ENCODE data around the gene CCDC91.

- TF ChIP-seq, protein P1, sequence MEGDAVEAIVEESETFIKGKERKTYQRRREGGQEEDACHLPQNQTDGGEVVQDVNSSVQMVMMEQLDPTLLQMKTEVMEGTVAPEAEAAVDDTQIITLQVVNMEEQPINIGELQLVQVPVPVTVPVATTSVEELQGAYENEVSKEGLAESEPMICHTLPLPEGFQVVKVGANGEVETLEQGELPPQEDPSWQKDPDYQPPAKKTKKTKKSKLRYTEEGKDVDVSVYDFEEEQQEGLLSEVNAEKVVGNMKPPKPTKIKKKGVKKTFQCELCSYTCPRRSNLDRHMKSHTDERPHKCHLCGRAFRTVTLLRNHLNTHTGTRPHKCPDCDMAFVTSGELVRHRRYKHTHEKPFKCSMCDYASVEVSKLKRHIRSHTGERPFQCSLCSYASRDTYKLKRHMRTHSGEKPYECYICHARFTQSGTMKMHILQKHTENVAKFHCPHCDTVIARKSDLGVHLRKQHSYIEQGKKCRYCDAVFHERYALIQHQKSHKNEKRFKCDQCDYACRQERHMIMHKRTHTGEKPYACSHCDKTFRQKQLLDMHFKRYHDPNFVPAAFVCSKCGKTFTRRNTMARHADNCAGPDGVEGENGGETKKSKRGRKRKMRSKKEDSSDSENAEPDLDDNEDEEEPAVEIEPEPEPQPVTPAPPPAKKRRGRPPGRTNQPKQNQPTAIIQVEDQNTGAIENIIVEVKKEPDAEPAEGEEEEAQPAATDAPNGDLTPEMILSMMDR (IDR thresholded peaks at IDR 0.05), result peak in 1 of 3 experiments; percentile 9
- peak; percentile 4 for TF ChIP-seq POLR2A (IDR thresholded peaks at IDR 0.05)
These were observed at the start of gene CCDC91 for GRCh38 chr12:28190321-28191050.
